Activated T-cell treated with anti-CD3 and anti-CD28 coated beads, Interleukin-2, amount 50 U/mL, for 48 hours (primary cell): ENCODE data around the gene NRG2.

Experiments
- DNase-seq, 2 experiments: peaks; one replicate each; pipeline ENCODE4 v3.0.0-alpha.2; 2020

The NRG2 gene

GRCh38 chr5:140040358-140040757 lies 2.7 kb downstream of the NRG2 start:
- DNase-seq: no peak

GRCh38 chr5:140039561-140039960 lies 3.5 kb downstream of the NRG2 start:
- no peak for DNase-seq

GRCh38 chr5:140038373-140038957 lies 4.6 kb downstream of the NRG2 start:
- DNase-seq: no peak

- no peak for DNase-seq
These were observed 6.1 kb downstream of the NRG2 start for GRCh38 chr5:140037012-140037411.

GRCh38 chr5:140035881-140036280 lies 7.2 kb downstream of the NRG2 start:
- no peak for DNase-seq

GRCh38 chr5:140033037-140033760 lies 9.9 kb downstream of the NRG2 start:
- no peak for DNase-seq

- DNase-seq: no peak
These were observed 10.8 kb downstream of the NRG2 start for GRCh38 chr5:140032296-140032695.

- DNase-seq: no peak
These were observed 15.3 kb downstream of the NRG2 start for GRCh38 chr5:140027807-140028206.

GRCh38 chr5:140025736-140026135 lies 17.4 kb downstream of the NRG2 start:
- DNase-seq: no peak

- DNase-seq: no peak
These were observed 18.2 kb downstream of the NRG2 start for GRCh38 chr5:140024928-140025327.

- DNase-seq: no peak
These were observed 19.4 kb downstream of the NRG2 start for GRCh38 chr5:140023611-140024191.

- DNase-seq: no peak
These were observed 22.4 kb downstream of the NRG2 start for GRCh38 chr5:140020601-140021177.

GRCh38 chr5:140018920-140019644 lies 24.0 kb downstream of the NRG2 start:
- no peak for DNase-seq

GRCh38 chr5:140018517-140018916 lies 24.6 kb downstream of the NRG2 start:
- DNase-seq: no peak

GRCh38 chr5:140018096-140018481 lies 25.0 kb downstream of the NRG2 start:
- DNase-seq: no peak

GRCh38 chr5:140017397-140018095 lies 25.6 kb downstream of the NRG2 start:
- no peak for DNase-seq

- DNase-seq: no peak
These were observed 27.4 kb downstream of the NRG2 start for GRCh38 chr5:140015706-140016105.

GRCh38 chr5:140014751-140015150 lies 28.3 kb downstream of the NRG2 start:
- no peak for DNase-seq

GRCh38 chr5:140013536-140013935 lies 29.6 kb downstream of the NRG2 start:
- no peak for DNase-seq

GRCh38 chr5:140012443-140012842 lies 30.7 kb downstream of the NRG2 start:
- no peak for DNase-seq

GRCh38 chr5:140011297-140011802 lies 31.7 kb downstream of the NRG2 start:
- DNase-seq: no peak

- no peak for DNase-seq
These were observed 32.3 kb downstream of the NRG2 start for GRCh38 chr5:140010798-140011197.

GRCh38 chr5:140007311-140007710 lies 35.8 kb downstream of the NRG2 start:
- no peak for DNase-seq
